Stomach (tissue), 9 donors: ENCODE results near the gene ELMO3. TPM values are rescaled to one million over a fixed set of nuclear protein-coding genes. Genes with fewer than 3 reads are reported as not detected.

Experiments
- DNase-seq, 2 donors: peaks; one replicate each; pipeline versions ENCODE4 v3.0.0 to v3.0.0-alpha.2; 2013 to 2019
- H3K27ac ChIP-seq, 5 donors: fragments of 200-600 bp in 4 of 5; sonication (generic) in 4 of 5; one replicate each; pipeline ENCODE4 v1.5.1; 2013 to 2019; ENCODE audit warnings: mild to moderate bottlenecking in 1 of 5, moderate library complexity in 1 of 5
- H3K27me3 ChIP-seq, 3 donors: fragments of 200-600 bp; sonication (generic); one replicate each; pipeline ENCODE4 v1.5.1; 2017 to 2019; ENCODE audit warnings: mixed run types in 1 of 3
- H3K36me3 ChIP-seq, 4 donors: fragments of 200-600 bp; sonication (generic); 1 replicate in 3 of 4; 2 replicates in 1 of 4; pipeline ENCODE4 v1.5.1; 2016 to 2019
- H3K4me1 ChIP-seq, 4 donors: fragments of 200-600 bp; sonication (generic); one replicate each; pipeline ENCODE4 v1.5.1; 2016 to 2019
- H3K4me3 ChIP-seq, 4 donors: fragments of 200-600 bp; sonication (generic) in 3 of 4; one replicate each; pipeline ENCODE4 v1.5.1; 2016 to 2019; ENCODE audit warnings: mild to moderate bottlenecking in 1 of 4
- H3K9me3 ChIP-seq, 4 donors: fragments of 200-600 bp; sonication (generic); one replicate each; pipeline ENCODE4 v1.5.1; 2016 to 2019
- EP300 ChIP-seq: sonication (generic); formaldehyde crosslinking; IDR thresholded peaks from one replicate; pipeline ENCODE4 v1.6.1; 2017; ENCODE audit warnings: antibody characterized with exemption
- POLR2A ChIP-seq, 4 donors: fragments of 450-650 bp; IDR thresholded peaks; one replicate each; pipeline ENCODE4 v1.6.1; 2016; ENCODE audit warnings: antibody characterized with exemption in 4 of 4, control low read depth in 2 of 4, mild to moderate bottlenecking in 1 of 4, moderate library complexity in 1 of 4
- POLR2AphosphoS5 ChIP-seq, 3 donors: sonication (generic); formaldehyde crosslinking; IDR thresholded peaks; one replicate each; pipeline ENCODE4 v1.6.1; 2016; ENCODE audit warnings: antibody characterized with exemption in 3 of 3
- WGBS, 5 donors: extraction: QIAGEN DNeasy Blood & Tissue Kit in 3 of 5; methylation state at CpG; one replicate each; pipeline versions ENCODE4 v1.1.5 to v1.1.7; 2013 to 2018; 5-methylcytosine and 5-hydroxymethylcytosine counted together
- intact Hi-C: fragments of 100-400 bp; cut with DNase I; formaldehyde crosslinking; loops from one replicate; pipeline ENCODE4 v1.15.1; 2023; ENCODE audit warnings: low total_unique reads
- polyA plus RNA-seq, 3 donors: library from polyadenylated mRNA; stranded (reverse); fragments of 200-250 nt; gene quantifications; one replicate each; pipeline ENCODE4 v1.2.3, GENCODE V29; 2013
- total RNA-seq, 5 donors: library from RNA; depleted of rRNA; stranded (reverse); fragments of >200 nt; gene quantifications; one replicate each; pipeline versions ENCODE4 v1.1.0 to v1.2.3, GENCODE V29; 2014 to 2016
- TF ChIP-seq, protein P1 (sequence below), 7 experiments: fragments of 450-650 bp in 4 of 7; fragments of 200-600 bp in 3 of 7; sonication (generic) in 3 of 7; IDR thresholded peaks; one replicate each; pipeline ENCODE4 v1.5.1; 2016 to 2019; ENCODE audit warnings: antibody characterized with exemption in 7 of 7, control low read depth in 2 of 7, mild to moderate bottlenecking in 1 of 7
- donor health status: healthy with polysubstance abuse.
- donor health status: Bipolar disorder and iron deficiency.
- donor health status: healthy.

ELMO3 gene
- total and polyA plus RNA-seq, 8 donors = 11.6 to 133 (median 40.8) TPM

DNA sequence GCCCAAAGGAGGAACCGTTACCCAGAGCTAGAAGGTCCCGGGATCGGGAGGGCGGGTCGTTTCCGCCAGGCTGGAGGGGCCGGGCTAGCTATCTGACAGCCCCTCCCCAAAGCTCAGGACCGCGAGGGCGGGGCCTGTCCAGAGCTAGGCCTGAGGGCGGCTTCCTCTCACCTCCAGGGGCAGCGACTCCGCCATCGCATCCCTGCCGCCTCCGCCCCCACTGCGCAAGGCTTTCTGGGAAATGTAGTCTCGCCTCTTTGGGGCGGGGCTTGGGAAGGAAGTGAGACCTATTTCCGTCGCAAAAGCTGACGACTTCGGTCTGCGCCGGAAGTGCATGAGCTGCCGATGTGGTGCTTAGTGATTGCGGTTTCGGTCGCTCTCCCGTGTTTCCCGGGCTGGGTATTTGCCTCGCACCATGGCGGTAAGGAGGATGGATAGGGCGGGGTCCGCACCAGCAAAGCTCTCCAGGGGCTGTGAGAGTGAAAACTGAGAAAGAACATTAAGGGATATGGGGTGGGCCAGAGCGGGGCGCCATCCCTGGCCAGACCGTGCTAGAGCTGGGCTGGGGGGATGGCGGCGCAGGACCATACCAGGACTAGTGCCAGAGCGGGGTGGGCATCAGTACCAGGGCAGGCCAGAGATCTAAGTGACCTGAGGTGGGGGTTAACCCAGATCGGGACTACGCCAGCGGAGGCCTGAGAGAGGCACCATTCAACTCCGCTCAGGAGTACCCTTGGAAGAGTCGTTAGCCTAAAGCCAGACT lies 28.1 kb downstream of the ELMO3 start, which contains the start of gene TMEM208:
Gene TMEM208, plus strand, starts transcription at position 327 of the 763 bp plus-strand sequence. Its CDS starts 89 bp downstream, at position 416.
- H3K4me1 ChIP-seq = peaks cover 9 to 55% (median 38%) of the 10 kb centered on the region in 4 donors
- H3K9me3 ChIP-seq = no peaks in the 10 kb centered on the region
- peak within 1 kb of the TSS; percentile 92 to 100 (median 99) for H3K4me3 ChIP-seq
- TF ChIP-seq POLR2AphosphoS5 (IDR thresholded peaks at IDR 0.05) (peak; percentile 93 to 99 (median 98)), POLR2A (IDR thresholded peaks at IDR 0.05) (no peak), EP300 (no peak)
- TF ChIP-seq, protein P1, sequence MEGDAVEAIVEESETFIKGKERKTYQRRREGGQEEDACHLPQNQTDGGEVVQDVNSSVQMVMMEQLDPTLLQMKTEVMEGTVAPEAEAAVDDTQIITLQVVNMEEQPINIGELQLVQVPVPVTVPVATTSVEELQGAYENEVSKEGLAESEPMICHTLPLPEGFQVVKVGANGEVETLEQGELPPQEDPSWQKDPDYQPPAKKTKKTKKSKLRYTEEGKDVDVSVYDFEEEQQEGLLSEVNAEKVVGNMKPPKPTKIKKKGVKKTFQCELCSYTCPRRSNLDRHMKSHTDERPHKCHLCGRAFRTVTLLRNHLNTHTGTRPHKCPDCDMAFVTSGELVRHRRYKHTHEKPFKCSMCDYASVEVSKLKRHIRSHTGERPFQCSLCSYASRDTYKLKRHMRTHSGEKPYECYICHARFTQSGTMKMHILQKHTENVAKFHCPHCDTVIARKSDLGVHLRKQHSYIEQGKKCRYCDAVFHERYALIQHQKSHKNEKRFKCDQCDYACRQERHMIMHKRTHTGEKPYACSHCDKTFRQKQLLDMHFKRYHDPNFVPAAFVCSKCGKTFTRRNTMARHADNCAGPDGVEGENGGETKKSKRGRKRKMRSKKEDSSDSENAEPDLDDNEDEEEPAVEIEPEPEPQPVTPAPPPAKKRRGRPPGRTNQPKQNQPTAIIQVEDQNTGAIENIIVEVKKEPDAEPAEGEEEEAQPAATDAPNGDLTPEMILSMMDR (IDR thresholded peaks at IDR 0.05) = peak in 1 of 7 experiments; percentile 39
- H3K27me3 ChIP-seq = no peaks in the 10 kb centered on the region
- peak within 1 kb of the TSS; percentile 74 to 87 (median 86) for H3K27ac ChIP-seq
- H3K36me3 ChIP-seq = peaks cover 28 to 47% (median 41%) of the 10 kb centered on the region in 4 donors
- intact Hi-C loops = no loop called here
- 0 to 1% (median 1%) methylated on average over 36 to 46 of the region's 46 CpGs for WGBS, 5 donors
- DNase-seq = peak; percentile 98 to 99

DNA sequence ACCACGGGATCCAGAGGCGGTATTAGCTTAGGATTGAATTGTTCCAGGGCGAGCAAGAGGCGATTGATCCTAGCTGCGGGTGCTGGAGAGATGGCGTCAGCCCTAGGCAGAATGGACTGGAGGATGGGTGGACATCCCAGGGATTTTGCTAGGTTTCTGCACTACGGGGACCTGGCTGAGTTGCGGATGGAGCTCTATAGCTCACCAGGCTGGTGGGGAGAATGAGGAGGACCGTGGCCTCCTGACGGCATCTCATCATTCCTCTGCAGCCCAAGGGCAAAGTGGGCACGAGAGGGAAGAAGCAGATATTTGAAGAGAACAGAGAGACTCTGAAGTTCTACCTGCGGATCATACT lies 28.6 kb downstream of the ELMO3 start:
- 9 to 18% (median 11%) methylated on average over 12 of the region's 12 CpGs for WGBS, 5 donors
- Histone ChIP-seq H3K4me3 (peak overlapping the region; percentile 92 to 100 (median 99)), H3K27ac (peak overlapping the region; percentile 74 to 87 (median 86)), H3K27me3 (no peaks in the 10 kb centered on the region), H3K9me3 (no peaks in the 10 kb centered on the region), H3K36me3 (peaks cover 28 to 53% (median 46%) of the 10 kb centered on the region in 4 donors), H3K4me1 (peaks cover 9 to 55% (median 38%) of the 10 kb centered on the region in 4 donors)
- intact Hi-C loops = no loop called here
- TF ChIP-seq POLR2A (IDR thresholded peaks at IDR 0.05) = no peak
- TF ChIP-seq, protein P1 (IDR thresholded peaks at IDR 0.05) = no peak
- TF ChIP-seq EP300 = no peak
- DNase-seq = no peak

GRCh38 chr16:67228034-67228785 lies 29.3 kb downstream of the ELMO3 start:
- WGBS, 5 donors = 79 to 91% (median 87%) methylated on average over 8 to 9 of the region's 9 CpGs
- no peak for DNase-seq
- H3K4me1 ChIP-seq = peaks cover 9 to 49% (median 38%) of the 10 kb centered on the region in 4 donors
- peak overlapping the region in 2 of 5 donors; percentile 86 to 87 for H3K27ac ChIP-seq
- intact Hi-C loops = no loop called here
- TF ChIP-seq POLR2AphosphoS5 (IDR thresholded peaks at IDR 0.05) (no peak), POLR2A (IDR thresholded peaks at IDR 0.05) (no peak), EP300 (no peak)
- TF ChIP-seq, protein P1 (IDR thresholded peaks at IDR 0.05) = no peak
- no peaks in the 10 kb centered on the region for H3K27me3 ChIP-seq
- no peaks in the 10 kb centered on the region for H3K9me3 ChIP-seq
- peaks cover 29 to 57% (median 53%) of the 10 kb centered on the region in 4 donors for H3K36me3 ChIP-seq
- H3K4me3 ChIP-seq = peak overlapping the region; percentile 92 to 100 (median 99)

DNA sequence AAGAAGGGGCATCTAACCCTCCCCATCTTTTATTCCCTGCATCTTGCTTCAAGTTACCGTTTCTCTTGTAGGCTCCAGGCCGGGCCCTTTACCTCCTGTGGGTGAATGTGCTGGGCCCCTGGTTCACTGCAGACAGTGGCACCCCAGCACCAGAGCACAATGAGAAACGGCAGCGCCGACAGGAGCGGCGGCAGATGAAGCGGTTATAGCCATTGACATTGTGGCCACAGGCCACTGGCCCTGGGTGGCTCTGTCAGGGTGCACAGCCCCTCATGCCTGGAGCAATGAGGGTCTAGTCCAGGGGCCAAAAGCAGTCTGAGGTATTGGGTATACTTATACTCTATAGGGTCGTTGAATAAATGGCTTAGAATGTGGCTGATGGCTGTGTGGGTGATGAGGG lies 30.0 kb downstream of the ELMO3 start:
- peaks cover 34 to 60% (median 59%) of the 10 kb centered on the region in 4 donors for H3K36me3 ChIP-seq
- DNase-seq = no peak
- TF ChIP-seq POLR2AphosphoS5 (IDR thresholded peaks at IDR 0.05) (no peak), POLR2A (IDR thresholded peaks at IDR 0.05) (no peak)

More for the DNA sequence above, 30.0 kb downstream of the ELMO3 start:
- Histone ChIP-seq H3K4me1 (peaks cover 9 to 44% (median 34%) of the 10 kb centered on the region in 4 donors), H3K27me3 (no peaks in the 10 kb centered on the region), H3K9me3 (no peaks in the 10 kb centered on the region), H3K27ac (no peak overlapping the region), H3K4me3 (no peak overlapping the region)
- intact Hi-C loops = no loop called here
- WGBS, 5 donors = 82 to 92% (median 88%) methylated on average over 9 of the region's 9 CpGs
